GM12878 (cell line): ENCODE measurements around the gene KCND2.

ENCODE experiments used
- ATF2 ChIP-seq: IDR thresholded peaks from 2 replicates; pipeline ENCODE4 v1.6.1; 2012; ENCODE audit warnings: low read length, inconsistent platforms
- RELB ChIP-seq: fragments of 450-650 bp; IDR thresholded peaks from 2 replicates; pipeline ENCODE4 v1.6.1; 2017; ENCODE audit warnings: low read depth, mild to moderate bottlenecking, moderate library complexity

- TF ChIP-seq RELB = no peak
- no peak for TF ChIP-seq ATF2
These were observed 442.0 kb downstream of the KCND2 start for GRCh38 chr7:120714945-120715344.
